ENCODE data around the gene GID8. TPM values are rescaled to one million over a fixed set of nuclear protein-coding genes. Genes with fewer than 3 reads are reported as not detected.

The GID8 gene
- total and polyA plus RNA-seq, 9 donors: 23.6 to 54.3 (median 43.3) TPM

GRCh38 chr20:62977613-62978560 lies 39.9 kb downstream of the GID8 start:
- peaks cover under 1% of the 10 kb centered on the region for H3K4me1 ChIP-seq (ENCODE audit: insufficient read depth)
- 56 to 65% (median 60%) methylated on average over 38 of the region's 38 CpGs for WGBS, 3 donors
- intact Hi-C loops (cut with DNase I): no loop called here

GRCh38 chr20:62978561-62978943 lies 40.6 kb downstream of the GID8 start:
- TF ChIP-seq CTCF (IDR thresholded peaks at IDR 0.05) (no peak), EP300 (IDR thresholded peaks at IDR 0.05) (no peak), POLR2A (IDR thresholded peaks at IDR 0.05) (no peak)
- H3K27ac ChIP-seq: no peak overlapping the region
- intact Hi-C loops (cut with DNase I): no loop called here
- H3K27me3 ChIP-seq: no peaks in the 10 kb centered on the region
- no peaks in the 10 kb centered on the region for H3K9me3 ChIP-seq
- H3K4me3 ChIP-seq: no peak overlapping the region
- no peak for DNase-seq
- WGBS, 3 donors: 51 to 65% (median 59%) methylated on average over 12 to 13 of the region's 13 CpGs
- no peaks in the 10 kb centered on the region for H3K36me3 ChIP-seq
- no peaks in the 10 kb centered on the region for H3K4me1 ChIP-seq (ENCODE audit: insufficient read depth)

More at GRCh38 chr20:62977613-62978560, 39.9 kb downstream of the GID8 start:
- Histone ChIP-seq H3K27me3 (no peaks in the 10 kb centered on the region), H3K9me3 (no peaks in the 10 kb centered on the region), H3K27ac (no peak overlapping the region), H3K4me3 (no peak overlapping the region), H3K36me3 (no peaks in the 10 kb centered on the region)
- TF ChIP-seq CTCF (IDR thresholded peaks at IDR 0.05) (no peak), POLR2A (IDR thresholded peaks at IDR 0.05) (no peak)
- no peak for DNase-seq

DNA sequence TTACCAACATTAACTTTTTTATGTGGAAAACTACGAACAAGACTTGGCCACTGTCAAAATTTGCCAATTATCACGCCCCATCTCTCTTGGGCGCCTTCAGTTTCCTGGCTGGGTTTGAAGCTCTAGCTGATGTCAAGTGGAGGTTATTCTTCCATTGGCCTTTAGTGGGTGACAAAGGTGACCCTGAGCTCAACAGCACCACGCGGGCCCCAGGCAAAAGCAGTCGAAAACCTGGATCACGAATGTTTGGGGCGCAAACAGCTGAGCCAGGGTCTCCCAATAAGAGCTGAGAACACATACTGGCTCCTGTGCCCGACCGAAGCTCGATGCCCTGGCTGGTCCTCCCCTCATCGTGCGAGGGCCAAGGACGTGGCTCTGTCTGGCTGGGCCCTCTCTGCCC lies 41.4 kb downstream of the GID8 start:
- Histone ChIP-seq H3K36me3 (no peaks in the 10 kb centered on the region), H3K4me1 (ENCODE audit: insufficient read depth) (no peaks in the 10 kb centered on the region), H3K27ac (no peak overlapping the region), H3K27me3 (no peaks in the 10 kb centered on the region), H3K4me3 (no peak overlapping the region), H3K9me3 (no peaks in the 10 kb centered on the region)
- DNase-seq: no peak
- intact Hi-C loops (cut with DNase I): no loop called here
- TF ChIP-seq POLR2A (IDR thresholded peaks at IDR 0.05) (no peak), CTCF (IDR thresholded peaks at IDR 0.05) (no peak), EP300 (IDR thresholded peaks at IDR 0.05) (no peak)
- 73 to 85% (median 80%) methylated on average over 14 of the region's 14 CpGs for WGBS, 3 donors

DNA sequence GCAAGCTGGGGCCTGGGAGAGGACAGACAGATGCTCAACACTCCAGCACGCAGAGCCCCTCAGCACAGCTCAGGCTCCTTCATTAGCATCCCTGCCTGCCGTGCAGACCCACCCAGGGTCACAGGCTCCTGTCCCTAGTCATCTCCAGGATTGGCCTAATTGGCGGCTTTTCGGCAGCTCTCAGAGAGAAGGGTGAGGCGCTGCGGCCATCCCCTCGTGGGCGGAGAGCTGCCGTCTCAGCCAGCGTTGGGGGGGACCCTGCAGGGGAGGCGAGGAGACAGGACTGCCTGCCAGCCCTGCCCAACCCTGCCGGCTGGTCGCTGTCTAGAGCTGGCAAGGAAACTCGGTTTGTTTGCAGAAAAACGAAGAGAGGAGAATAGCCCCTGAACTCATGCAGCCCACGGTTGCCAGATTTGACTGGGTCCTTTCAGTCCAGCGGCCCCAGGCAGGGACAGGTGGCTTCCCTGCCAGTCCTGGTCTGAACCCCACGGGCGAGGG lies 42.0 kb downstream of the GID8 start:
- Histone ChIP-seq H3K9me3 (no peaks in the 10 kb centered on the region), H3K27me3 (no peaks in the 10 kb centered on the region)
- 8 to 15% (median 10%) methylated on average over 17 to 19 of the region's 19 CpGs for WGBS, 3 donors

More for the DNA sequence above, 42.0 kb downstream of the GID8 start:
- intact Hi-C loops (cut with DNase I): no loop called here
- H3K4me1 ChIP-seq (ENCODE audit: insufficient read depth): no peaks in the 10 kb centered on the region
- no peak overlapping the region for H3K27ac ChIP-seq
- no peaks in the 10 kb centered on the region for H3K36me3 ChIP-seq
- H3K4me3 ChIP-seq: no peak overlapping the region
- TF ChIP-seq EP300 (IDR thresholded peaks at IDR 0.05) (no peak), CTCF (IDR thresholded peaks at IDR 0.05) (no peak), POLR2A (IDR thresholded peaks at IDR 0.05) (no peak)
- no peak for DNase-seq
